ENCODE results near the gene CDH23.

The CDH23 gene

GRCh38 chr10:71382028-71382427 is 14.7 kb upstream of the CDH23 start:
- H3K9me3 ChIP-seq = no peaks in the 10 kb centered on the region
- no peak for TF ChIP-seq CTCF (IDR thresholded peaks at IDR 0.05)
- intact Hi-C loops (cut with DNase I; ENCODE audit: low total_unique reads) = loop anchor here (5.0 to 10.0 kb wide), 3 partner anchors 190 to 393 kb away; partner anchors contain the start of gene VSIR
- no peak overlapping the region for H3K4me3 ChIP-seq
- H3K27me3 ChIP-seq = no peaks in the 10 kb centered on the region
- H3K27ac ChIP-seq = no peak overlapping the region
- H3K4me1 ChIP-seq = peaks cover 0 to 6% (median 4%) of the 10 kb centered on the region in 4 donors
- no peaks in the 10 kb centered on the region for H3K36me3 ChIP-seq
- DNase-seq = no peak

- Histone ChIP-seq H3K9me3 (no peaks in the 10 kb centered on the region), H3K27me3 (no peaks in the 10 kb centered on the region), H3K4me1 (peaks cover 0 to 3% (median 1%) of the 10 kb centered on the region in 4 donors), H3K27ac (no peak overlapping the region), H3K36me3 (no peaks in the 10 kb centered on the region), H3K4me3 (no peak overlapping the region)
- intact Hi-C loops (cut with DNase I; ENCODE audit: low total_unique reads) = loop anchor here (5.0 to 10.0 kb wide), 3 partner anchors 190 to 392 kb away; partner anchors contain the start of gene VSIR
- DNase-seq = no peak
- no peak for TF ChIP-seq CTCF (IDR thresholded peaks at IDR 0.05)
Observed at GRCh38 chr10:71382757-71383156, 14.0 kb upstream of the CDH23 start.

GRCh38 chr10:71383972-71384687 is 12.6 kb upstream of the CDH23 start:
- intact Hi-C loops (cut with DNase I; ENCODE audit: low total_unique reads) = loop anchor here (5.0 to 10.0 kb wide), 3 partner anchors 188 to 391 kb away; partner anchors contain the start of gene VSIR
- peak; percentile 55 to 83 for DNase-seq
- no peaks in the 10 kb centered on the region for H3K9me3 ChIP-seq

GRCh38 chr10:71388171-71388570 is 8.5 kb upstream of the CDH23 start:
- Histone ChIP-seq H3K36me3 (no peaks in the 10 kb centered on the region), H3K27me3 (peaks cover 0 to 24% of the 10 kb centered on the region in 2 donors), H3K4me3 (no peak overlapping the region), H3K4me1 (no peaks in the 10 kb centered on the region), H3K27ac (no peak overlapping the region), H3K9me3 (no peaks in the 10 kb centered on the region)
- DNase-seq = no peak
- intact Hi-C loops (cut with DNase I; ENCODE audit: low total_unique reads) = loop anchor here (5.0 to 10.0 kb wide), 2 partner anchors 387 to 424 kb away; partner anchors contain the start of gene VSIR
- no peak for TF ChIP-seq CTCF (IDR thresholded peaks at IDR 0.05)

More at GRCh38 chr10:71383972-71384687, 12.6 kb upstream of the CDH23 start:
- Histone ChIP-seq H3K27ac (no peak overlapping the region), H3K4me1 (no peaks in the 10 kb centered on the region), H3K27me3 (peaks cover 0 to 3% of the 10 kb centered on the region in 2 donors), H3K36me3 (no peaks in the 10 kb centered on the region), H3K4me3 (no peak overlapping the region)
- peak; percentile 89 to 91 for TF ChIP-seq CTCF (IDR thresholded peaks at IDR 0.05)

GRCh38 chr10:71388583-71389310 is 8.0 kb upstream of the CDH23 start:
- Histone ChIP-seq H3K9me3 (no peaks in the 10 kb centered on the region), H3K36me3 (no peaks in the 10 kb centered on the region), H3K27me3 (peaks cover 0 to 24% of the 10 kb centered on the region in 2 donors), H3K4me3 (no peak overlapping the region), H3K27ac (no peak overlapping the region), H3K4me1 (no peaks in the 10 kb centered on the region)
- DNase-seq = no peak
- intact Hi-C loops (cut with DNase I; ENCODE audit: low total_unique reads) = loop anchor here (5.0 to 10.0 kb wide), 2 partner anchors 386 to 424 kb away; partner anchors contain the start of gene VSIR
- no peak for TF ChIP-seq CTCF (IDR thresholded peaks at IDR 0.05)
